GM18870 (cell line): ENCODE data around the gene JPH4.

Source experiments
- ATAC-seq: cut with Tn5 transposase; IDR thresholded peaks from one replicate; pipeline ENCODE4 v1.9.1; 2021; ENCODE audit warnings: moderate library complexity; ENCODE audit not compliant: unreplicated experiment

Gene JPH4

GRCh38 chr14:23578560-23579310, at the start of gene JPH4:
Gene JPH4, minus strand, starts transcription at chr14:23578790. Its CDS starts 1,337 bp downstream, at chr14:23577453.
- no peak for ATAC-seq

- no peak for ATAC-seq
Observed at GRCh38 chr14:23627961-23628360, 49.4 kb upstream of the JPH4 start.

- no peak for ATAC-seq
Observed at GRCh38 chr14:23626946-23627345, 48.4 kb upstream of the JPH4 start.

- no peak for ATAC-seq
Observed at GRCh38 chr14:23624830-23625404, 46.3 kb upstream of the JPH4 start.

GRCh38 chr14:23623962-23624361, 45.4 kb upstream of the JPH4 start:
- no peak for ATAC-seq

- ATAC-seq, result no peak
Observed at GRCh38 chr14:23622990-23623389, 44.4 kb upstream of the JPH4 start.

- no peak for ATAC-seq
Observed at GRCh38 chr14:23621932-23622730, 43.5 kb upstream of the JPH4 start.

GRCh38 chr14:23621204-23621931, 42.8 kb upstream of the JPH4 start:
- ATAC-seq, result no peak

- ATAC-seq, result no peak
Observed at GRCh38 chr14:23620177-23620702, 41.6 kb upstream of the JPH4 start.

GRCh38 chr14:23618415-23618988, 39.9 kb upstream of the JPH4 start:
- ATAC-seq, result no peak

GRCh38 chr14:23617539-23617938, 38.9 kb upstream of the JPH4 start:
- no peak for ATAC-seq

- no peak for ATAC-seq
Observed at GRCh38 chr14:23615856-23616255, 37.3 kb upstream of the JPH4 start.

GRCh38 chr14:23614395-23614828, 35.8 kb upstream of the JPH4 start:
- ATAC-seq, result no peak

GRCh38 chr14:23613242-23614070, 34.9 kb upstream of the JPH4 start:
- no peak for ATAC-seq

GRCh38 chr14:23612802-23613201, 34.2 kb upstream of the JPH4 start:
- ATAC-seq, result no peak

- ATAC-seq, result no peak
Observed at GRCh38 chr14:23612354-23612732, 33.8 kb upstream of the JPH4 start.

- no peak for ATAC-seq
Observed at GRCh38 chr14:23610815-23611289, 32.3 kb upstream of the JPH4 start.

GRCh38 chr14:23610090-23610814, 31.7 kb upstream of the JPH4 start:
- ATAC-seq, result no peak
